ENCODE data around the gene NRAP.

DNA sequence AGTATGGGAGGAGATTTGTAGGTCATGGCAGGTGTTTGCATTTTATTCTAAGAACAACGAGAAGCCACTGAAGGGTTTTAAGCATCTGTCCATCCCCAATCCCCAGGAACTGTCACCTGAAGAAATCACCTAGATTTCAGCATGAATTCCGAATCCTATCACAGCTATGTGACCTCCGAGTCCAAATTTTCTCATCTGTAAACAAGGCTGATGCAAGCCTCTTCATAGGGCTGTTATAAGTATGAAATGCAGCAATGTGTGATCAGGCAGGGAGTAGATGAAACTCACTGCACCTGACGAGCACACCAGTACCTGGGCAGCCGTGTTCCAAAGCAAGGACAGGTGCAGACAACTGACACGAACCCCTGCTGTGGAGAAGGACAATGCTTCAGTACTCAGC, 97.0 kb downstream of the NRAP start:
- TF ChIP-seq, protein P1, sequence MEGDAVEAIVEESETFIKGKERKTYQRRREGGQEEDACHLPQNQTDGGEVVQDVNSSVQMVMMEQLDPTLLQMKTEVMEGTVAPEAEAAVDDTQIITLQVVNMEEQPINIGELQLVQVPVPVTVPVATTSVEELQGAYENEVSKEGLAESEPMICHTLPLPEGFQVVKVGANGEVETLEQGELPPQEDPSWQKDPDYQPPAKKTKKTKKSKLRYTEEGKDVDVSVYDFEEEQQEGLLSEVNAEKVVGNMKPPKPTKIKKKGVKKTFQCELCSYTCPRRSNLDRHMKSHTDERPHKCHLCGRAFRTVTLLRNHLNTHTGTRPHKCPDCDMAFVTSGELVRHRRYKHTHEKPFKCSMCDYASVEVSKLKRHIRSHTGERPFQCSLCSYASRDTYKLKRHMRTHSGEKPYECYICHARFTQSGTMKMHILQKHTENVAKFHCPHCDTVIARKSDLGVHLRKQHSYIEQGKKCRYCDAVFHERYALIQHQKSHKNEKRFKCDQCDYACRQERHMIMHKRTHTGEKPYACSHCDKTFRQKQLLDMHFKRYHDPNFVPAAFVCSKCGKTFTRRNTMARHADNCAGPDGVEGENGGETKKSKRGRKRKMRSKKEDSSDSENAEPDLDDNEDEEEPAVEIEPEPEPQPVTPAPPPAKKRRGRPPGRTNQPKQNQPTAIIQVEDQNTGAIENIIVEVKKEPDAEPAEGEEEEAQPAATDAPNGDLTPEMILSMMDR (IDR thresholded peaks at IDR 0.05; ENCODE audit: borderline replicate concordance, extremely low read depth, low read length, poor library complexity, severe bottlenecking) = no peak
- no peak for TF ChIP-seq EZH2 (IDR thresholded peaks at IDR 0.05; ENCODE audit: borderline replicate concordance, low read depth, low read length, severe bottlenecking)

Measured in DND-41 (cell line).